Activated CD4-positive, alpha-beta T cell treated with anti-CD3 and anti-CD28 coated beads, Interleukin-10, Interleukin-2, amounts not matched to agents 100 ng/mL and 50 ng/mL, durations not matched to agents 16 hours and 8 hours (primary cell): ENCODE data around the gene CTDSP1.
A peak's percentile ranks its signal among the peaks of the same experiment; 100 is the strongest.

Experiments used
- DNase-seq: peaks from one replicate; pipeline ENCODE4 v3.0.0-alpha.2; 2020

Gene CTDSP1

GRCh38 chr2:218399391-218400166, at the start of gene CTDSP1:
CTDSP1 (plus strand) TSS chr2:218399868; CDS start chr2:218400091, 223 bp downstream.
- peak; percentile 96 for DNase-seq

GRCh38 chr2:218354045-218354444, 45.6 kb upstream of the CTDSP1 start:
- DNase-seq: no peak

- DNase-seq: no peak
Observed at GRCh38 chr2:218354850-218355443, 44.7 kb upstream of the CTDSP1 start.

- no peak for DNase-seq
Observed at GRCh38 chr2:218357236-218358177, 42.2 kb upstream of the CTDSP1 start.

GRCh38 chr2:218360453-218360852, 39.2 kb upstream of the CTDSP1 start:
- no peak for DNase-seq

- DNase-seq: no peak
Observed at GRCh38 chr2:218362606-218363005, 37.1 kb upstream of the CTDSP1 start.

GRCh38 chr2:218363736-218364135, 35.9 kb upstream of the CTDSP1 start:
- DNase-seq: no peak

GRCh38 chr2:218364196-218364595, 35.5 kb upstream of the CTDSP1 start:
- no peak for DNase-seq

GRCh38 chr2:218366621-218367414, 32.9 kb upstream of the CTDSP1 start:
- DNase-seq: no peak

GRCh38 chr2:218367415-218368149, 32.1 kb upstream of the CTDSP1 start:
- peak; percentile 83 for DNase-seq

GRCh38 chr2:218368150-218368528, 31.5 kb upstream of the CTDSP1 start:
- DNase-seq: no peak

GRCh38 chr2:218368621-218369153, 31.0 kb upstream of the CTDSP1 start:
- DNase-seq: no peak

- DNase-seq: no peak
Observed at GRCh38 chr2:218369330-218369729, 30.3 kb upstream of the CTDSP1 start.

- no peak for DNase-seq
Observed at GRCh38 chr2:218370410-218371063, 29.1 kb upstream of the CTDSP1 start.

- DNase-seq: no peak
Observed at GRCh38 chr2:218371983-218372350, 27.7 kb upstream of the CTDSP1 start.

GRCh38 chr2:218374795-218375194, 24.9 kb upstream of the CTDSP1 start:
- no peak for DNase-seq

- no peak for DNase-seq
Observed at GRCh38 chr2:218375212-218375611, 24.5 kb upstream of the CTDSP1 start.

- DNase-seq: no peak
Observed at GRCh38 chr2:218378053-218378452, 21.6 kb upstream of the CTDSP1 start.

GRCh38 chr2:218381916-218382366, 17.7 kb upstream of the CTDSP1 start, which contains the start of gene SLC11A1:
SLC11A1 (plus strand) TSS chr2:218382273; CDS start chr2:218382369, 96 bp downstream.
- no peak for DNase-seq

GRCh38 chr2:218382785-218383184, 16.9 kb upstream of the CTDSP1 start:
- DNase-seq: no peak
